IMR-90 (cell line): ENCODE results near the gene KIRREL1. TPM values are rescaled to one million over a fixed set of nuclear protein-coding genes. Genes with fewer than 3 reads are reported as not detected.

Source experiments
- ATAC-seq: fragments of 200-7000 bp; cut with Tn5 transposase; 2 replicates; pipeline ENCODE4 v1.9.1; 2020; ENCODE audit warnings: low read depth, mild to moderate bottlenecking, moderate library complexity
- BruUV-seq: library from RNA; stranded (reverse); fragments of 400-500 nt; replicated peaks from 2 replicates; lab custom pipeline; 2021; lab: Mats Ljungman, UMichigan
- CTCF ChIA-PET: fragments of 300-600 bp; formaldehyde crosslinking; extraction: SDS; loops from one replicate; lab custom pipeline; 2021; ENCODE audit warnings: antibody characterized with exemption; lab: Yijun Ruan, JAX
- POLR2A ChIA-PET: fragments of 300-600 bp; sonication (Branson Sonifier 250); formaldehyde crosslinking; loops from one replicate; lab custom pipeline; 2022; ENCODE audit warnings: antibody characterized with exemption; ENCODE audit not compliant: unreplicated experiment; lab: Charles Lee
- DNase-seq: peaks from one replicate; pipeline ENCODE4 v3.0.0; 2013
- H2AFZ ChIP-seq: replicated peaks from 2 replicates; pipeline ENCODE3; 2013; ENCODE audit warnings: low read length, mild to moderate bottlenecking; ENCODE audit not compliant: poor library complexity
- H2AK5ac ChIP-seq: 2 replicates; pipeline ENCODE4 v1.6.1; 2013; ENCODE audit warnings: low read depth, low read length, inconsistent platforms
- H2AK9ac ChIP-seq: replicated peaks from 2 replicates; pipeline ENCODE3; 2013; ENCODE audit warnings: mild to moderate bottlenecking, low read depth, low read length, moderate library complexity; ENCODE audit not compliant: poor library complexity
- H2BK120ac ChIP-seq: 2 replicates; pipeline ENCODE4 v1.6.1; 2013; ENCODE audit warnings: low read depth, low read length, inconsistent platforms
- H2BK15ac ChIP-seq: 3 replicates; pipeline ENCODE4 v1.6.1; 2013; ENCODE audit warnings: low read depth, low read length, inconsistent platforms
- H2BK20ac ChIP-seq: 2 replicates; pipeline ENCODE4 v1.6.1; 2013; ENCODE audit warnings: low read depth, mild to moderate bottlenecking, inconsistent platforms, low read length, moderate library complexity
- H2BK5ac ChIP-seq: 2 replicates; pipeline ENCODE4 v1.6.1; 2013; ENCODE audit warnings: mild to moderate bottlenecking, low read depth, low read length, inconsistent platforms; ENCODE audit not compliant: poor library complexity, severe bottlenecking
- H3K14ac ChIP-seq: replicated peaks from 2 replicates; pipeline ENCODE4 v1.6.1; 2013; ENCODE audit warnings: low read depth, low read length, inconsistent platforms
- H3K18ac ChIP-seq: 2 replicates; pipeline ENCODE4 v1.6.1; 2013; ENCODE audit warnings: low read depth, low read length, control low read depth
- H3K23ac ChIP-seq: 2 replicates; pipeline ENCODE4 v1.6.1; 2013; ENCODE audit warnings: low read depth, low read length, inconsistent platforms
- H3K27ac ChIP-seq: 2 replicates; pipeline ENCODE4 v1.5.1; 2013; ENCODE audit warnings: mild to moderate bottlenecking, control low read depth, low read length; ENCODE audit not compliant: insufficient read depth
- H3K27me3 ChIP-seq: 2 replicates; pipeline ENCODE4 v1.6.1; 2013; ENCODE audit warnings: low read length; ENCODE audit not compliant: control insufficient read depth, insufficient read depth
- H3K36me3 ChIP-seq: 2 replicates; pipeline ENCODE4 v1.6.1; 2013; ENCODE audit warnings: low read length, mixed read lengths; ENCODE audit not compliant: control insufficient read depth, insufficient read depth
- H3K4ac ChIP-seq: 2 replicates; pipeline ENCODE4 v1.6.1; 2013; ENCODE audit warnings: low read depth, low read length, inconsistent platforms
- H3K4me1 ChIP-seq: 2 replicates; pipeline ENCODE4 v1.6.1; 2013; ENCODE audit warnings: low read length, mixed read lengths; ENCODE audit not compliant: control insufficient read depth, insufficient read depth
- H3K4me2 ChIP-seq: 2 replicates; pipeline ENCODE4 v1.6.1; 2013; ENCODE audit warnings: low read depth, mild to moderate bottlenecking, control low read depth, low read length, moderate library complexity
- H3K4me3 ChIP-seq: 2 replicates; pipeline ENCODE4 v1.5.1; 2013; ENCODE audit warnings: low read depth, mild to moderate bottlenecking, control low read depth, low read length, moderate library complexity; ENCODE audit not compliant: insufficient read depth
- H3K56ac ChIP-seq: 2 replicates; pipeline ENCODE4 v1.6.1; 2013; ENCODE audit warnings: low read length, inconsistent platforms; ENCODE audit not compliant: insufficient read depth; ENCODE audit errors: extremely low read depth
- H3K79me1 ChIP-seq, 2 experiments: 2 replicates each; pipeline ENCODE4 v1.6.1; 2013; ENCODE audit warnings: low read length in 2 of 2, inconsistent platforms in 1 of 2, low read depth in 1 of 2
- H3K9ac ChIP-seq: 2 replicates; pipeline ENCODE4 v1.6.1; 2013; ENCODE audit warnings: low read depth, low read length, control low read depth
- H3K9me1 ChIP-seq: 2 replicates; pipeline ENCODE4 v1.6.1; 2013; ENCODE audit warnings: low read length, inconsistent platforms; ENCODE audit not compliant: insufficient read depth
- H3K9me3 ChIP-seq: 2 replicates; pipeline ENCODE4 v1.6.1; 2013; ENCODE audit warnings: low read length; ENCODE audit not compliant: control insufficient read depth, insufficient read depth
- H4K20me1 ChIP-seq: 2 replicates; pipeline ENCODE4 v1.6.1; 2013; ENCODE audit warnings: low read length, inconsistent platforms; ENCODE audit not compliant: insufficient read depth
- H4K5ac ChIP-seq: 2 replicates; pipeline ENCODE4 v1.6.1; 2013; ENCODE audit warnings: mild to moderate bottlenecking, low read depth, low read length, control low read depth
- H4K8ac ChIP-seq, 2 experiments: 2 replicates each; pipeline ENCODE4 v1.6.1; 2013; ENCODE audit warnings: low read depth in 2 of 2, low read length in 2 of 2, control low read depth in 1 of 2, inconsistent platforms in 1 of 2
- H4K91ac ChIP-seq: 2 replicates; pipeline ENCODE4 v1.6.1; 2013; ENCODE audit warnings: low read depth, low read length, inconsistent platforms; ENCODE audit not compliant: insufficient read depth
- BHLHE40 ChIP-seq: fragments of 150-350 bp; IDR thresholded peaks from 2 replicates; pipeline ENCODE4 v1.6.1; 2016; ENCODE audit warnings: mild to moderate bottlenecking, low read depth, low read length
- CEBPB ChIP-seq: IDR thresholded peaks from 2 replicates; pipeline ENCODE4 v1.6.1; 2012; ENCODE audit warnings: low read depth, low read length, improper control_type of control experiment
- CHD1 ChIP-seq: IDR thresholded peaks from 2 replicates; pipeline ENCODE4 v1.6.1; 2012; ENCODE audit warnings: low read depth, low read length, improper control_type of control experiment
- CTCF ChIP-seq: conservative IDR thresholded peaks from 2 replicates; pipeline ENCODE4 v1.5.1; 2012; ENCODE audit warnings: mild to moderate bottlenecking, low read depth, low read length, improper control_type of control experiment
- ELK1 ChIP-seq: fragments of 150-350 bp; IDR thresholded peaks from 2 replicates; pipeline ENCODE4 v1.6.1; 2016; ENCODE audit warnings: low read depth, mild to moderate bottlenecking, low read length, moderate library complexity, borderline replicate concordance
- FOS ChIP-seq: fragments of 150-350 bp; IDR thresholded peaks from 2 replicates; pipeline ENCODE4 v1.6.1; 2016; ENCODE audit warnings: low read depth, low read length
- MAFK ChIP-seq: IDR thresholded peaks from 2 replicates; pipeline ENCODE4 v1.6.1; 2012; ENCODE audit warnings: low read depth, low read length, improper control_type of control experiment
- MXI1 ChIP-seq: IDR thresholded peaks from 2 replicates; pipeline ENCODE4 v1.6.1; 2012; ENCODE audit warnings: low read depth, mild to moderate bottlenecking, low read length, moderate library complexity, borderline replicate concordance
- NFE2L2 ChIP-seq: fragments of 150-350 bp; IDR thresholded peaks from 2 replicates; pipeline ENCODE4 v1.6.1; 2016; ENCODE audit warnings: low read depth, mild to moderate bottlenecking, low read length
- POLR2A ChIP-seq: IDR thresholded peaks from 2 replicates; pipeline ENCODE4 v1.6.1; 2012; ENCODE audit warnings: mild to moderate bottlenecking, low read depth, low read length
- RAD21 ChIP-seq: IDR thresholded peaks from 2 replicates; pipeline ENCODE4 v1.6.1; 2012; ENCODE audit warnings: low read length, improper control_type of control experiment
- RCOR1 ChIP-seq: IDR thresholded peaks from 2 replicates; pipeline ENCODE4 v1.6.1; 2012; ENCODE audit warnings: mild to moderate bottlenecking, low read length, improper control_type of control experiment; ENCODE audit not compliant: insufficient replicate concordance
- WGBS, 2 experiments: methylation state at CpG; one replicate each; pipeline versions ENCODE4 v1.1.5 to v1.1.7; 2013; ENCODE audit warnings: missing lambda C conversion rate in 2 of 2; ENCODE audit not compliant: insufficient read length in 1 of 2; ENCODE audit errors: extremely low coverage in 2 of 2; 5-methylcytosine and 5-hydroxymethylcytosine counted together
- dilution Hi-C: fragments of 300-500 bp; cut with HindIII; formaldehyde crosslinking; loops from one replicate; pipeline ENCODE4 v1.14.3; 2018; ENCODE audit warnings: low sequenced_read_pairs; ENCODE audit not compliant: unreplicated experiment
- in situ Hi-C: fragments of 300-500 bp; cut with MboI; formaldehyde crosslinking; loops from 3 replicates; pipeline ENCODE4 v1.14.3; 2019; ENCODE audit warnings: low sequenced_read_pairs, inconsistent platforms, mixed read lengths
- intact Hi-C: fragments of 100-400 bp; cut with micrococcal nuclease; formaldehyde crosslinking; loops from 2 replicates; pipeline ENCODE4 v1.10.0; 2022
- polyA plus RNA-seq, 3 experiments: library from polyadenylated mRNA; depleted of rRNA; stranded (reverse); fragments of >200 nt; gene quantifications; 2 replicates each; pipeline ENCODE4 v1.2.3, GENCODE V29; 2012; ENCODE audit warnings: low replicate concordance in 1 of 3
- total RNA-seq: library from RNA; depleted of rRNA; stranded (reverse); fragments of >200 nt; gene quantifications from 2 replicates; pipeline ENCODE4 v1.2.3, GENCODE V29; 2012
- TF ChIP-seq, protein P1 (sequence below): fragments of 150-350 bp; IDR thresholded peaks from 2 replicates; pipeline ENCODE4 v1.6.1; 2017; ENCODE audit warnings: mild to moderate bottlenecking, antibody characterized with exemption, low read length, low read depth

Gene KIRREL1
- total and polyA plus RNA-seq, 2 of the 4 experiments (the other 2 are of a cell fraction), result 58.1 to 64.7 TPM

GRCh38 chr1:157984469-157984868 is 9.0 kb upstream of the KIRREL1 start:
- H3K4me2 ChIP-seq, result no peak overlapping the region
- H3K4ac ChIP-seq, result no peak overlapping the region
- WGBS, 2 experiments, result 52% methylated on average over 5 of the region's 7 CpGs; no CpG with 5 or more reads in 1 of the 2 experiments
- H3K23ac ChIP-seq, result no peak overlapping the region
- no TSS peak for BruUV-seq
- no peak overlapping the region for H3K4me3 ChIP-seq
- H2BK15ac ChIP-seq, result no peak overlapping the region
- H3K36me3 ChIP-seq, result no peaks in the 10 kb centered on the region
- no peaks in the 10 kb centered on the region for H3K9me1 ChIP-seq
- intact Hi-C loops, result no loop called here
- H3K9ac ChIP-seq, result no peak overlapping the region
- ChIA-PET CTCF (interaction anchor here (0.6 to 1.6 kb wide), 5 partner anchors 8 to 140 kb away, joined by 3 to 5 read pairs (median 4); no protein-coding TSS in a partner anchor), POLR2A (no interaction called here)
- DNase-seq (no peak), ATAC-seq (no peak)
- no peak overlapping the region for H4K91ac ChIP-seq
- TF ChIP-seq, protein P1, sequence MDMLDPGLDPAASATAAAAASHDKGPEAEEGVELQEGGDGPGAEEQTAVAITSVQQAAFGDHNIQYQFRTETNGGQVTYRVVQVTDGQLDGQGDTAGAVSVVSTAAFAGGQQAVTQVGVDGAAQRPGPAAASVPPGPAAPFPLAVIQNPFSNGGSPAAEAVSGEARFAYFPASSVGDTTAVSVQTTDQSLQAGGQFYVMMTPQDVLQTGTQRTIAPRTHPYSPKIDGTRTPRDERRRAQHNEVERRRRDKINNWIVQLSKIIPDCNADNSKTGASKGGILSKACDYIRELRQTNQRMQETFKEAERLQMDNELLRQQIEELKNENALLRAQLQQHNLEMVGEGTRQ, result no peak
- no peak for TF ChIP-seq MAFK
- TF ChIP-seq RAD21, result no peak
- no peak for TF ChIP-seq NFE2L2
- no peak for TF ChIP-seq ELK1
- TF ChIP-seq RCOR1, result no peak
- no peak for TF ChIP-seq CTCF
- TF ChIP-seq FOS, result no peak
- no peak for TF ChIP-seq BHLHE40
- TF ChIP-seq POLR2A, result no peak
- no peak for TF ChIP-seq CHD1
- TF ChIP-seq CEBPB, result no peak
- no peak for TF ChIP-seq MXI1
- no peak overlapping the region for H4K5ac ChIP-seq
- peaks cover 63% of the 10 kb centered on the region for H3K27me3 ChIP-seq
- in situ Hi-C loops, result no loop called here
- H3K14ac ChIP-seq, result no peak overlapping the region
- H3K18ac ChIP-seq, result no peak overlapping the region
- H2BK20ac ChIP-seq, result no peak overlapping the region
- H3K79me1 ChIP-seq, result no peaks in the 10 kb centered on the region
- H3K4me1 ChIP-seq, result no peaks in the 10 kb centered on the region
- no peak overlapping the region for H3K27ac ChIP-seq
- no peaks in the 10 kb centered on the region for H4K20me1 ChIP-seq
- no peak overlapping the region for H2BK120ac ChIP-seq
- H2AK9ac ChIP-seq, result no peak overlapping the region
- H3K9me3 ChIP-seq, result no peaks in the 10 kb centered on the region
- no peak overlapping the region for H3K56ac ChIP-seq
- no peak overlapping the region for H2AFZ ChIP-seq
- no peak overlapping the region for H2AK5ac ChIP-seq
- dilution Hi-C loops, result no loop called here
- no peak overlapping the region for H2BK5ac ChIP-seq
- no peak overlapping the region for H4K8ac ChIP-seq
